OCI-LY7 (cell line): Measurements from ENCODE around the gene PTCD3.

Source experiments
- EZH2phosphoT487 ChIP-seq: fragments of 200-600 bp; sonication (generic); IDR thresholded peaks from 2 replicates; pipeline ENCODE4 v1.6.1; 2018; ENCODE audit warnings: low read depth, borderline replicate concordance, mild to moderate bottlenecking, mixed run types, antibody characterized with exemption, low read length, moderate library complexity, mixed read lengths
- TF ChIP-seq, protein P1 (sequence below): fragments of 200-600 bp; sonication (generic); conservative IDR thresholded peaks from 2 replicates; pipeline ENCODE4 v1.5.1; 2014; ENCODE audit warnings: mild to moderate bottlenecking, antibody characterized with exemption, low read length, moderate library complexity, mixed read lengths

DNA sequence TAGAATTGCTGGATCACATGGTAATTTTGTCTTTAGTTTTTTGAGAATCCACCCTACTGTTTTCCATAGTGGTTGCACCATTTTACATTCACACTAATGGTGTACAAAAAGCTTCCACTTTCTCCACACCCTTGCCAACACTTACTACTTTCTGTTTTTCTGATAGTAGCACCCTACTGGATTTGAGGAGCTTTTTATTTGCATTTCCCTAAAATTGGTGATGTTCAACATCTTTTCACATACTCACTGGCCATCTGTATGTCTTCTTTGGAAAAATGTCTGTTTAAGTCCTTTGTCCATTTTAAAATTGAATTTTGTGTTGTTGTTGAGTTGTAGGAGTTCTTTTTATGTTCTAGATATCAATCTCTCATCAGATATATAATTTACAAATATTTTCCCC is 3.9 kb upstream of the PTCD3 start:
- TF ChIP-seq, protein P1, sequence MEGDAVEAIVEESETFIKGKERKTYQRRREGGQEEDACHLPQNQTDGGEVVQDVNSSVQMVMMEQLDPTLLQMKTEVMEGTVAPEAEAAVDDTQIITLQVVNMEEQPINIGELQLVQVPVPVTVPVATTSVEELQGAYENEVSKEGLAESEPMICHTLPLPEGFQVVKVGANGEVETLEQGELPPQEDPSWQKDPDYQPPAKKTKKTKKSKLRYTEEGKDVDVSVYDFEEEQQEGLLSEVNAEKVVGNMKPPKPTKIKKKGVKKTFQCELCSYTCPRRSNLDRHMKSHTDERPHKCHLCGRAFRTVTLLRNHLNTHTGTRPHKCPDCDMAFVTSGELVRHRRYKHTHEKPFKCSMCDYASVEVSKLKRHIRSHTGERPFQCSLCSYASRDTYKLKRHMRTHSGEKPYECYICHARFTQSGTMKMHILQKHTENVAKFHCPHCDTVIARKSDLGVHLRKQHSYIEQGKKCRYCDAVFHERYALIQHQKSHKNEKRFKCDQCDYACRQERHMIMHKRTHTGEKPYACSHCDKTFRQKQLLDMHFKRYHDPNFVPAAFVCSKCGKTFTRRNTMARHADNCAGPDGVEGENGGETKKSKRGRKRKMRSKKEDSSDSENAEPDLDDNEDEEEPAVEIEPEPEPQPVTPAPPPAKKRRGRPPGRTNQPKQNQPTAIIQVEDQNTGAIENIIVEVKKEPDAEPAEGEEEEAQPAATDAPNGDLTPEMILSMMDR = no peak
- TF ChIP-seq EZH2phosphoT487 = no peak
